Colon (tissue), 2 donors: ENCODE results near the gene CRMP1.

Experiments
- FAIRE-seq: peaks from 2 replicates; lab custom pipeline; 2012; peaks lifted over from hg19 to GRCh38; lab: Jason Lieb, UNC
- donor health status: control.
- donor health status: control.

Gene CRMP1

GRCh38 chr4:5888222-5889001 lies 4.5 kb downstream of the CRMP1 start:
- no peak for FAIRE-seq

- no peak for FAIRE-seq
Measured at GRCh38 chr4:5887361-5888221, 5.3 kb downstream of the CRMP1 start.

DNA sequence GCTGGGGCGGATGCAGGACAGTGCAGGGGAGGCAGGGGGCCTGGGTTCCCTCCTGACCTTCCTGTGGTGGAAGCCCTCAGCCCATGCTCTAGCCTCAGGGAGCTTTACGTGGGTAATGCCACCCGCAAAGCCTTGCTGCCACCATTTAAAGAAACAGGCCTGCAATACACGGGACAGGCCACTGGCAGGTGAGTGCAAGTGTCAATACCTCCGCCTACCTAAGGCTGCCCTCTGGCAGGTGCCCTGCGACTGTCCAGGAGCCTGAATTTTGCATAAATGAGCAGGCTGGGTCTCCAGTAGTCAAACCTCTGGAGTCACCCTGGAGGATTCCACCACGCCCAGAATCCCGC lies 5.9 kb downstream of the CRMP1 start:
- no peak for FAIRE-seq

DNA sequence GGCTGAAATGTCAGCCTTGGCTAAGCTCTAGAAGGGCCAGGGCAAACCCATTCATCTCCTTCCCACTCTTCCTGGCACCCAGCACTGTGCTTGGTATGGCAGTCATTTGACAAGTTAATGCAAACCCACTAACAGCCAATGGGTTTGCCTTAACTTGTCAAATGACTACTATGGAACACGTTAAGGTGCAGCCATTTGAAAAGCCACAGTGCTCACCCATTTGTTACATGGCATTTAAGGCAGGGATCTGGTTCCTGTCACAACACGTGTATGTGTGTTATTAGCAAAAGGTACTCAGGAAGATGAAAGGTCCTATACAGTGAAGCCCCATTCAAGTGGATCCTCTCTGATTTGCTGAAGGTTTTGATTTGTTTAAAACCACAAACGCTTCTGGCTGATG lies 7.2 kb downstream of the CRMP1 start:
- no peak for FAIRE-seq

- no peak for FAIRE-seq
Measured at GRCh38 chr4:5884796-5885195, 8.1 kb downstream of the CRMP1 start.

GRCh38 chr4:5883916-5884315 lies 9.0 kb downstream of the CRMP1 start:
- no peak for FAIRE-seq

- no peak for FAIRE-seq
Measured at GRCh38 chr4:5882947-5883346, 9.9 kb downstream of the CRMP1 start.

- FAIRE-seq = no peak
Measured at GRCh38 chr4:5881340-5881739, 11.5 kb downstream of the CRMP1 start.

- FAIRE-seq = no peak
Measured at GRCh38 chr4:5878359-5878758, 14.5 kb downstream of the CRMP1 start.

DNA sequence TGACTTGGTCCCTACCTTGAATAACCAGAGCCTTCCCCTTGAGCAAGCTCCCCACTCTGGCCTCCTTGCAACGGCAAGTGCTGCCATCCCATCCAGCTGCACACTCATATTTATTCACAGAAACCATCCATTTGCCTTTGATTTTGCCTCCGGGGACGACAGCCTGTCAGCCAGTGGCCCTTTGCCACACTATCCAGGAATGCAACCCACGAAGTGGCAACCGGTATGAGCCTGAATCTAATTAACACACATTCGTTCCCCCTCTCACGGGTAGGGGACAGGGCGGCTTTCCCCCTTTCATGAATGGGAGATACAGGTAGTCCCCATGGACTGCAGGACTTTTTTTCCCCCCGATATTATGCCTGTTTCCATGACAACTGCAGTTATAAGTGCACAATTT lies 15.5 kb downstream of the CRMP1 start:
- no peak for FAIRE-seq

- no peak for FAIRE-seq
Measured at GRCh38 chr4:5874811-5875449, 18.0 kb downstream of the CRMP1 start.

GRCh38 chr4:5870701-5871100 lies 22.2 kb downstream of the CRMP1 start:
- FAIRE-seq = no peak

- FAIRE-seq = no peak
Measured at GRCh38 chr4:5869966-5870619, 22.8 kb downstream of the CRMP1 start.

GRCh38 chr4:5867866-5868265 lies 25.0 kb downstream of the CRMP1 start:
- no peak for FAIRE-seq

- no peak for FAIRE-seq
Measured at GRCh38 chr4:5866841-5867813, 25.8 kb downstream of the CRMP1 start.

DNA sequence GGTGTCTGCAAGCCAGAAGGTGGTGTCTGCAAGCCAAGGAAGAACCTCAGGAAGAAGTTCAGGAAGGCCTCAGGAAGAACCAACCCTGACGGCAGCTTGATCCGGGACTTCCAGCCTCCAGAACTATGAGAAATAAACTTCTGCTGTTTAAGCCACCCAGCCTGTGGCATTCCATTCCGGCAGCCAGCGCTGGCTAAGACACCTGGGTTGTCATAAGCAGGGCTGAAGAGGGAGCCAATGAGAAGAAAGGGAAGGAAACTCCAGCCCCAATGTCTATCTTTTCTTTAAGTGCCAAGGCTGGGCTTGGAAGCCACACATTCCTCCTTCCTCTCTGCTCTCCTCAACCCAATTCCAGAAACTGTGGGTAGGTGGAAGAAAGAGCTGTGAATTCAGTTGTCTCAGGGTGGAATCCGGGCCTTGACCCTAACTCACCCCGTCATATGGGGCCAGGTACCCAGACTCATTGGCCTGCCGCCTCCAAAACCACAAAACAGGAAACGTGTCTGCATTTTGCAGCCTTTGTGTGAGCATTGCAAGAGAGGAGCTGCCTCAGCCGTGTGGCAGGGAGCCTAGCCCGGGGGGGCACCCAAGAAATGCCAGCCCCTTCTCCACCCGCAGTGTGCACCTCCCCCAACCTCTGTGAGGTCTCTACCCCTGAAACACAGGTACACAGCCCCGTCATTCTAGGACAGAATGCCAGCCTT lies 26.8 kb downstream of the CRMP1 start:
- FAIRE-seq = no peak

DNA sequence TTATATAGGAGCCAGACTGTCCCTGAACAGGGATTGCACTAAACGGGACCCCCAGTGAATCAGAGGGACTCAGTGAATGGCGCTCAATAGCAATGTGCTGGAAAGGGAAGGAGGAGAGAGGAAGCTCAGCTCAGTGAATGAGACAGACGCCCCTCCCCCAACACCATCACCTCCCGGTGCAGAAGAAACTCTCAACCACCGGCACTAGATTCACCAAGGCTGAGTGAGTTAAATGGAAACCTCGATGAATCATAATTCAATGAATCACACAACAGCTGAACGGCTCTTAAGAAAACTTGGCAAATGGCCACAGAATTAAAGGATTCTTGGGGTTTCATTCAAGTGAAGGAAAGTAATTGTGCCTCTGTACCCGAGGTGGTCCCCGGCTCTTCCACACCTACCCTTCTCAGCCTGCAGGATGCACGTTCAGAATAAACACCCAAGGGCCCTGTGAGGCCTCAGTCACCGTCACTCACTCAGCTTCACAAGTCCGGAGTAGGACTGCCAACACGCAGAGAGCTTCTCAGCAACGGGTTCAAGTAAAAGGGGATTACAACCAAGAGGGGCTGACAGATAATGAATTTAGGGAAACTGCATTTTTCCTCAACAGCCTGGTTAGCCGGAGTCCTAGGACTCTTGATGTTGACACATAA lies 29.3 kb downstream of the CRMP1 start:
- no peak for FAIRE-seq

DNA sequence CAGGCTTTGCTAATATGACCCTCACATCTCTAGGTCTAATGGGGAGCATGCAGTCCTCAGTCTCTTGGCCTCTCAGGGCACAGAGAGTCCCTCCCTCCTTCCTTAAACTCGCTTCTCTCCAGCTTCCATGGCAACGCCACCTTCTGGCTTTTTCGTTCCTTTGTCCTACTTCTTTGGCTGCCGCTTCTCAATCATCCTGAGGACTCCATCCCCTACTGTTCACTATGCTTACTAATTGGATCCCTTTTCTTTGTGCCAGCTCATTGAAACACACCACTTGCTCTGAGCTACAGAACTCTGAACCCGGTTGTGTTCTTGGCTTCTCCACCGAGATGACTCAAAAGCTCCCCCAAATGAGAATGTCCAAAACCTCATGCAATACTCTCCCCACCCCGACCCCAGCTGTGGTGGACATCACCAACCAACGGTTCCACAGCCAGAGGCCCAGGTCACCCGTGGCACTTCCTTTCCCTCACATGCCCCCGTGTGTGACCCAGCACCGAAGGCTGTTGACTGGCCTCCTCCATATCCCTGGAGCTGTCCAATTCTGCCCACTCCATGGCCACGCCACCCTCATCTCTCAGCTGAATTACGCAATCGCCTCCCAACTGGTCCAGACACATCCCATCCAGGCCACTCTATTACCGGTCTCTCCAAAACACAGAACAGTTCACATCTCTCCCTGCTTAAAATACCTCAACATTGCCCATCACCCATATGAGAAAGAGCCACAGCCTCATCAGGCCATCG lies 34.7 kb downstream of the CRMP1 start:
- FAIRE-seq = no peak

DNA sequence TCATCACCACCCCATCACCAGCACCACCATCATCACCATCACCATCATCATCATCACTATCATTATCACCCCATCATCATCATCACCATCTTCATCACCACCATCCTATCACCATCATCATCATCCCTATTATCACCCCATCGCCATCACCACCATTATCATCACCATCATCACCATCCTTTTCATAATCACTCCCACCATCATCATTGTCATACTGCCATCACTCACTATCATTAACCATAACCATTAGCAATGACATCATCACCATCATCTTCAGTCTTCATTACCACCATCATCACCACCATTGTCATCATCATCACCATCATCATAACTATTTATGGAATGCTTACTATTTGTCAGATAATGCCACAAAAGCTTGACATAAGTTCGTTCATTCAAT lies 35.7 kb downstream of the CRMP1 start:
- FAIRE-seq = no peak
